Osteocyte (in vitro differentiated cells): ENCODE data around the gene DCDC2B. TPM values are rescaled to one million over a fixed set of nuclear protein-coding genes. Genes with fewer than 3 reads are reported as not detected.
A peak's percentile ranks its signal among the peaks of the same experiment; 100 is the strongest.

Experiments used
- DNase-seq: peaks from one replicate; pipeline ENCODE4 v3.0.0; 2021; ENCODE audit warnings: mixed read lengths; ENCODE audit not compliant: unreplicated experiment; ENCODE audit errors: extremely low spot score
- H3K27ac Mint-ChIP-seq: one replicate; pipeline ENCODE4 v1.8.0; 2021; ENCODE audit warnings: mild to moderate bottlenecking, mixed read lengths; ENCODE audit not compliant: unreplicated experiment
- H3K27me3 Mint-ChIP-seq: one replicate; pipeline ENCODE4 v1.8.0; 2021; ENCODE audit warnings: mixed read lengths; ENCODE audit not compliant: unreplicated experiment
- H3K36me3 Mint-ChIP-seq: one replicate; pipeline ENCODE4 v1.8.0; 2021; ENCODE audit warnings: mixed read lengths; ENCODE audit not compliant: unreplicated experiment
- H3K4me1 Mint-ChIP-seq: one replicate; pipeline ENCODE4 v1.8.0; 2021; ENCODE audit warnings: mixed read lengths; ENCODE audit not compliant: unreplicated experiment
- H3K4me3 Mint-ChIP-seq: one replicate; pipeline ENCODE4 v1.8.0; 2021; ENCODE audit warnings: mild to moderate bottlenecking, moderate library complexity, mixed read lengths; ENCODE audit not compliant: unreplicated experiment
- H3K9me3 Mint-ChIP-seq: one replicate; pipeline ENCODE4 v1.8.0; 2021; ENCODE audit warnings: mixed read lengths; ENCODE audit not compliant: unreplicated experiment
- total RNA-seq: library from RNA; stranded (reverse); gene quantifications from 2 replicates; pipeline ENCODE4 v1.2.1, GENCODE V29; 2021
- TF ChIP-seq, protein P1 (sequence below): fragments of 200-600 bp; sonication (generic); IDR thresholded peaks from 2 replicates; pipeline ENCODE4 v1.5.0; 2021; ENCODE audit warnings: antibody characterized with exemption, mild to moderate bottlenecking, moderate library complexity

Gene DCDC2B
- total RNA-seq, 1 donor from 2014 or later = not detected

DNA sequence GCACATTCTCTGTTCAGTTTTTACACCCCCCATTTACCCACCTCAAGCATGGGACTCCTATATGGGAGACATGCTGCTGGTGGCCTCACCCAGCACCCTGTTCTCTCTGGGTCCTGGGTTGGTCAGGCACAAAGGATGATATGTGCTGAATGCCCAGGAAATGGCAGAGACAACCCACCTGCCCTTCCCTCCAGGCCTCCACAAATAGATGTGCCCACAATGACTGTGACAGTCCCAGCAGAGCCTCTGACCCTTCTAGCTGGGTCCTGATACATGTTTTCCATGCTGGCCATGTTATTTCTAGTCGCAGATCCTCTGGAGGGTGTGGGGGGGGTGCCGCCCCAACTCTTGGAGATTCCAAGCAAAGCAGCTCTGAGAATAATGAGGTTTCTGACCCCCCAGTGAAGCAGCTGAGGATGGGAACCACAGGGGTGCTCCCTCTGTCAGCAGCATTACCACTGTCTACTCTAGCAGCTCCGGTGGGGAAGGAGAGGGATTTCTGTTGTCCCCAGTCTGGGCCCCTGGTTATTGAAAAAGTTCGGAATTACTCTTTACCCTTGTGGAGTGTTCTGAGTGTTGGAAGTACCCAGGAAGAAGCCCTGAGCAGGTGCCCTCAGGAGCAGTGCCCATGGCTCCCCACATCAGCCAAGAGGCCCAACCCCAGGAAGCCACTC, 9.7 kb upstream of the DCDC2B start:
- DNase-seq = no peak
- Mint-ChIP-seq H3K27ac (peak overlapping the region; percentile 96), H3K4me1 (peaks cover 33% of the 10 kb centered on the region), H3K4me3 (peak overlapping the region; percentile 18), H3K27me3 (no peaks in the 10 kb centered on the region), H3K9me3 (no peaks in the 10 kb centered on the region), H3K36me3 (peaks cover 14% of the 10 kb centered on the region)
- TF ChIP-seq, protein P1, sequence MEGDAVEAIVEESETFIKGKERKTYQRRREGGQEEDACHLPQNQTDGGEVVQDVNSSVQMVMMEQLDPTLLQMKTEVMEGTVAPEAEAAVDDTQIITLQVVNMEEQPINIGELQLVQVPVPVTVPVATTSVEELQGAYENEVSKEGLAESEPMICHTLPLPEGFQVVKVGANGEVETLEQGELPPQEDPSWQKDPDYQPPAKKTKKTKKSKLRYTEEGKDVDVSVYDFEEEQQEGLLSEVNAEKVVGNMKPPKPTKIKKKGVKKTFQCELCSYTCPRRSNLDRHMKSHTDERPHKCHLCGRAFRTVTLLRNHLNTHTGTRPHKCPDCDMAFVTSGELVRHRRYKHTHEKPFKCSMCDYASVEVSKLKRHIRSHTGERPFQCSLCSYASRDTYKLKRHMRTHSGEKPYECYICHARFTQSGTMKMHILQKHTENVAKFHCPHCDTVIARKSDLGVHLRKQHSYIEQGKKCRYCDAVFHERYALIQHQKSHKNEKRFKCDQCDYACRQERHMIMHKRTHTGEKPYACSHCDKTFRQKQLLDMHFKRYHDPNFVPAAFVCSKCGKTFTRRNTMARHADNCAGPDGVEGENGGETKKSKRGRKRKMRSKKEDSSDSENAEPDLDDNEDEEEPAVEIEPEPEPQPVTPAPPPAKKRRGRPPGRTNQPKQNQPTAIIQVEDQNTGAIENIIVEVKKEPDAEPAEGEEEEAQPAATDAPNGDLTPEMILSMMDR = no peak

DNA sequence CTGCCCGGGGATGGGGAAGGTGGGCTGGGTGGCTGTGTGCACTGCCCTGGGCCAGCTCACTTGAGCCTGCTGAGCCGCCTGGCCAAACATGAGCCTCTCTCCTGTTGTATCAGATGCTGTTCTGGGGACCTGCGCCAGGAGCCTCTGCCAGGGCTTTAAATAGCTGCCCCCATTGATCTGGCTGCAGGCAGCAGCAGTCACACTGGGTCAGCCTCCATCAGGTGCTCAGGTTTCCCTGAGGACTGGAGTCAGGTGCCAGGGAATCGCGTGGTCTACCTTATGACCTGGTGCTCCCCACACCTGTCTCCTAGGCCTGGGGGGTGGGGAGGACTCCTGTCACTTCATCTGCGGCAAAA, 9.2 kb upstream of the DCDC2B start:
- H3K36me3 Mint-ChIP-seq = peaks cover 10% of the 10 kb centered on the region
- no peaks in the 10 kb centered on the region for H3K27me3 Mint-ChIP-seq
- H3K27ac Mint-ChIP-seq = peak overlapping the region; percentile 96
- peak overlapping the region; percentile 88 for H3K4me3 Mint-ChIP-seq
- no peak for DNase-seq
- H3K9me3 Mint-ChIP-seq = no peaks in the 10 kb centered on the region
- H3K4me1 Mint-ChIP-seq = peaks cover 33% of the 10 kb centered on the region
- TF ChIP-seq, protein P1 = no peak

DNA sequence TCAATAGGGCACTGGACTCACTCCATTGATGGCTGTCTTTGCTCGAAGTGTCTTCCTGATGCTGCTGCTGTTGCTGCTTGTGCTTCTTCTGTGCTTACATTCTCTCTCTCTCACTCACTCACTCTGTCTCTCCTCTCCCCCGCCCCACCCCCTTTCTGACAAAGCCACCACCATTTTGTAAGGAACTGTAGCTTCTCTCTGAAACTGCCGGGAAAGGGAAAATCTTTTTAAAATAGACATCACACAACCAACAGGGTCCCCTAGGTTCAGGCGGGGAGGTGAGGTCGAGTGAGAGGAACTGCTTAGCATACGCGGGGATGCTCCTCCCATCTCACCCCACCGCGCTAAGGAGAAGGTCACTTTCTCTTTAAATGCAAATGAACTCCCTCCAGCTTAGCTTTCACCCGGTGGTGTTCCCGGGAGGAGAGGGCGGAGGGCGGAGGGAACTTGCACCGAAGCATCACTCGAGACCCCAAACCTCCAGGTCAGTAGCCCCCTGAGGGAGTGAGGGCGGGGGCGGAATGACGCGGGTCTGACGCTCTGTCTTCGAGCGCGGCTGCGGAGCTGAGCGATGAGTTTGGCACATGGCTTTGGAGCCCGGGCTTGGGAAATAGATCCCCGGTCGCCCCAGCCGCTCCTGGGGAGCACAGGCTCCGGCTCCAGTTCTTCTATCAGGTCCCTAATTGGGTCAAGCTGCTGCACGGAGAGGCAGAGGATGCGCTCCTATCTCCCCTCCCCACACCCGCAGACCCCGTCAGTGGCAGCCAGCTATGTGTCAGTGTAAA, 8.5 kb upstream of the DCDC2B start, which contains the start of gene CCDC28B:
TSS of gene CCDC28B (plus strand) at position 370 of the 785 bp plus-strand sequence. CDS start 1,341 bp downstream, outside the sequence.
- H3K4me3 Mint-ChIP-seq = peak within 1 kb of the TSS; percentile 88
- DNase-seq = no peak
- H3K36me3 Mint-ChIP-seq = peaks cover 5% of the 10 kb centered on the region
- H3K27me3 Mint-ChIP-seq = no peaks in the 10 kb centered on the region
- TF ChIP-seq, protein P1 = no peak
- H3K27ac Mint-ChIP-seq = peak within 1 kb of the TSS; percentile 96
- no peaks in the 10 kb centered on the region for H3K9me3 Mint-ChIP-seq
- peaks cover 35% of the 10 kb centered on the region for H3K4me1 Mint-ChIP-seq

DNA sequence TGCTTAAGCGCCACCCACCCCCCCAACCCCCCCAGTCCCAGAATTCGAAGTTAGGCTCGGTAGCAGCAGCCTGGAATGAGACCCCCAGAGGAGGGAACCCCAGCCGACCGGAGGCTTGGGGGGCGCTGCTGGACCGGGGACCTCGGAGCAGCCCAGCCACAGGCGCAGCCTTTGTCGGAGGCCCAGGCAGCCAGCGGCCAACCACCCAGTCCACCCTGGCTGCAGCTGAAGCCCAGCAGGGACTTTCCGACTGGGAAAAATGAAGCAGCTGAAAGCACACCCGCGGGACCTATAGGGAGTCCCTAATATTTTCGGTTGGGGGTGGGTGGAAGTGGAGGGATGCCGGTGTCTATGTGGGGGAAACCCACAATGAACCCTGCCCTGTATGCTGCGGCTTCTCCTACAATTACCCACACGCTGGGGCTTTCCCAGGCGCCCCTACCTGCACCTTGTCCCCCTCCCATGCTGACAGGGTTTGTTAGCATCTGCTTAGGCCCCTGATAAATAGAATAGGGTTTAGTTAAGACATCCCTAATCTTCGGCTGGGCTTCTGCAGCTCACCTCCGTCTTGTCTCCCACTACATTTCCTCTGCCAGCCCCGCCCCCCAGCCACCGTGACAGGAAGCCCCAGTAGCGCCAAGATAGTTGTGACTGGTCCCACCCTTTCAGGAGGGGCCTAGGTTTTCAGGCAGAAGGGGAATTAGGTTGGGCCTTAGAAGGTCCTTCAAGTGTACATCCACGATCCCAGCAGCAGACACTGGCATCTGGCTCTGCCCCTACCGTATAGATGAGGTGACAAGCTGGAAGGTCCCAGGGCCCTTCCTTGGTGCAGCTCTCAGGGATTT, 7.7 kb upstream of the DCDC2B start:
- peak overlapping the region; percentile 96 for H3K27ac Mint-ChIP-seq
- H3K4me1 Mint-ChIP-seq = peaks cover 43% of the 10 kb centered on the region
- H3K27me3 Mint-ChIP-seq = no peaks in the 10 kb centered on the region
- TF ChIP-seq, protein P1 = peak; percentile 20
- no peaks in the 10 kb centered on the region for H3K9me3 Mint-ChIP-seq
- peak overlapping the region; percentile 88 for H3K4me3 Mint-ChIP-seq
- peaks cover 4% of the 10 kb centered on the region for H3K36me3 Mint-ChIP-seq
- no peak for DNase-seq
